ENCODE measurements around the gene TERB2. TPM values are rescaled to one million over a fixed set of nuclear protein-coding genes. Genes with fewer than 3 reads are reported as not detected.
"Not testable (repeated sequence)": the region's sequence is repeated elsewhere in the genome, so short reads cannot be mapped to it uniquely, and the experiment has no call there.

The TERB2 gene
- total RNA-seq, 1 experiment from 2014 or later = not detected

- Histone ChIP-seq H3K27me3 (replicated peaks; ENCODE audit: control insufficient read depth, insufficient read depth, low read length) (no peaks in the 10 kb centered on the region), H3K4me3 (ENCODE audit: low read depth, low read length) (no peak overlapping the region), H3K36me3 (ENCODE audit: control insufficient read depth, insufficient read depth, low read length) (no peaks in the 10 kb centered on the region), H3K9me3 (peaks cover 7% of the 10 kb centered on the region; the same call in 1 of the 2 replicates), H3K4me1 (peaks cover 3% of the 10 kb centered on the region; the same call in 1 of the 2 replicates)
- TF ChIP-seq, protein P1, sequence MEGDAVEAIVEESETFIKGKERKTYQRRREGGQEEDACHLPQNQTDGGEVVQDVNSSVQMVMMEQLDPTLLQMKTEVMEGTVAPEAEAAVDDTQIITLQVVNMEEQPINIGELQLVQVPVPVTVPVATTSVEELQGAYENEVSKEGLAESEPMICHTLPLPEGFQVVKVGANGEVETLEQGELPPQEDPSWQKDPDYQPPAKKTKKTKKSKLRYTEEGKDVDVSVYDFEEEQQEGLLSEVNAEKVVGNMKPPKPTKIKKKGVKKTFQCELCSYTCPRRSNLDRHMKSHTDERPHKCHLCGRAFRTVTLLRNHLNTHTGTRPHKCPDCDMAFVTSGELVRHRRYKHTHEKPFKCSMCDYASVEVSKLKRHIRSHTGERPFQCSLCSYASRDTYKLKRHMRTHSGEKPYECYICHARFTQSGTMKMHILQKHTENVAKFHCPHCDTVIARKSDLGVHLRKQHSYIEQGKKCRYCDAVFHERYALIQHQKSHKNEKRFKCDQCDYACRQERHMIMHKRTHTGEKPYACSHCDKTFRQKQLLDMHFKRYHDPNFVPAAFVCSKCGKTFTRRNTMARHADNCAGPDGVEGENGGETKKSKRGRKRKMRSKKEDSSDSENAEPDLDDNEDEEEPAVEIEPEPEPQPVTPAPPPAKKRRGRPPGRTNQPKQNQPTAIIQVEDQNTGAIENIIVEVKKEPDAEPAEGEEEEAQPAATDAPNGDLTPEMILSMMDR (IDR thresholded peaks at IDR 0.05; ENCODE audit: insufficient read depth in 1 of 2, low read depth in 1 of 2, low read length in 1 of 2, severe bottlenecking in 1 of 2, unreplicated experiment in 1 of 2) = no peak
- peaks cover 10% of the 10 kb centered on the region for H3K9me3 Mint-ChIP-seq (ENCODE audit: unreplicated experiment)
- peaks cover 7% of the 10 kb centered on the region for H3K4me1 Mint-ChIP-seq (ENCODE audit: low read depth, unreplicated experiment)
- no TSS peak for BruUV-seq (replicated peaks)
- intact Hi-C loops (cut with micrococcal nuclease; ENCODE audit: unreplicated experiment) = no loop called here
- CTCF ChIA-PET = no interaction called here
- H3K27me3 Mint-ChIP-seq (ENCODE audit: insufficient read depth, unreplicated experiment) = no peaks in the 10 kb centered on the region
- DNase-seq = no peak
- H3K4me3 Mint-ChIP-seq (ENCODE audit: unreplicated experiment) = no peak overlapping the region
- POLR2A ChIA-PET = no interaction called here
- H3K27ac Mint-ChIP-seq (ENCODE audit: unreplicated experiment) = no peak overlapping the region
- no peaks in the 10 kb centered on the region for H3K36me3 Mint-ChIP-seq (ENCODE audit: insufficient read depth, unreplicated experiment)
Observed at GRCh38 chr15:44918136-44918535, 38.4 kb upstream of the TERB2 start.

- H3K4me1 Mint-ChIP-seq (ENCODE audit: low read depth, unreplicated experiment); H3K36me3 Mint-ChIP-seq (ENCODE audit: insufficient read depth, unreplicated experiment); POLR2A ChIA-PET; H3K27ac Mint-ChIP-seq (ENCODE audit: unreplicated experiment); H3K4me3 Mint-ChIP-seq (ENCODE audit: unreplicated experiment); H3K27me3 Mint-ChIP-seq (ENCODE audit: insufficient read depth, unreplicated experiment); DNase-seq; BruUV-seq (replicated peaks); H3K9me3 Mint-ChIP-seq (ENCODE audit: unreplicated experiment); H3K27me3 ChIP-seq (replicated peaks; ENCODE audit: control insufficient read depth, insufficient read depth, low read length); H3K9me3 ChIP-seq; H3K4me1 ChIP-seq; H3K36me3 ChIP-seq (ENCODE audit: control insufficient read depth, insufficient read depth, low read length); CTCF ChIA-PET; intact Hi-C loops (cut with micrococcal nuclease; ENCODE audit: unreplicated experiment); H3K4me3 ChIP-seq (ENCODE audit: low read depth, low read length): not testable (repeated sequence)
Observed at GRCh38 chr15:44928658-44929057, 27.8 kb upstream of the TERB2 start.

GRCh38 chr15:44930283-44930682 is 26.2 kb upstream of the TERB2 start:
- H3K27me3 ChIP-seq (replicated peaks; ENCODE audit: control insufficient read depth, insufficient read depth, low read length); H3K9me3 ChIP-seq; H3K4me3 Mint-ChIP-seq (ENCODE audit: unreplicated experiment); DNase-seq; H3K4me1 Mint-ChIP-seq (ENCODE audit: low read depth, unreplicated experiment); H3K27ac Mint-ChIP-seq (ENCODE audit: unreplicated experiment); intact Hi-C loops (cut with micrococcal nuclease; ENCODE audit: unreplicated experiment); H3K36me3 ChIP-seq (ENCODE audit: control insufficient read depth, insufficient read depth, low read length); POLR2A ChIA-PET; H3K9me3 Mint-ChIP-seq (ENCODE audit: unreplicated experiment); H3K36me3 Mint-ChIP-seq (ENCODE audit: insufficient read depth, unreplicated experiment); H3K4me1 ChIP-seq; H3K4me3 ChIP-seq (ENCODE audit: low read depth, low read length); CTCF ChIA-PET; BruUV-seq (replicated peaks); H3K27me3 Mint-ChIP-seq (ENCODE audit: insufficient read depth, unreplicated experiment): not testable (repeated sequence)

- H3K9me3 Mint-ChIP-seq (ENCODE audit: unreplicated experiment); H3K36me3 ChIP-seq (ENCODE audit: control insufficient read depth, insufficient read depth, low read length); H3K27me3 ChIP-seq (replicated peaks; ENCODE audit: control insufficient read depth, insufficient read depth, low read length); CTCF ChIA-PET; POLR2A ChIA-PET; H3K36me3 Mint-ChIP-seq (ENCODE audit: insufficient read depth, unreplicated experiment); H3K27me3 Mint-ChIP-seq (ENCODE audit: insufficient read depth, unreplicated experiment); H3K9me3 ChIP-seq; H3K27ac Mint-ChIP-seq (ENCODE audit: unreplicated experiment); DNase-seq; H3K4me1 ChIP-seq; BruUV-seq (replicated peaks); H3K4me3 ChIP-seq (ENCODE audit: low read depth, low read length); H3K4me1 Mint-ChIP-seq (ENCODE audit: low read depth, unreplicated experiment); intact Hi-C loops (cut with micrococcal nuclease; ENCODE audit: unreplicated experiment); H3K4me3 Mint-ChIP-seq (ENCODE audit: unreplicated experiment): not testable (repeated sequence)
Observed at GRCh38 chr15:44958302-44958701, 1.8 kb downstream of the TERB2 start.
